ENCODE measurements around the gene PPM1D. TPM values are rescaled to one million over a fixed set of nuclear protein-coding genes. Genes with fewer than 3 reads are reported as not detected.

The PPM1D gene
- total and polyA plus RNA-seq, 2 of the 13 experiments (the other 11 are each of a cell fraction or from before 2014, with no cell fraction given) = 8.0 to 26.2 TPM

DNA sequence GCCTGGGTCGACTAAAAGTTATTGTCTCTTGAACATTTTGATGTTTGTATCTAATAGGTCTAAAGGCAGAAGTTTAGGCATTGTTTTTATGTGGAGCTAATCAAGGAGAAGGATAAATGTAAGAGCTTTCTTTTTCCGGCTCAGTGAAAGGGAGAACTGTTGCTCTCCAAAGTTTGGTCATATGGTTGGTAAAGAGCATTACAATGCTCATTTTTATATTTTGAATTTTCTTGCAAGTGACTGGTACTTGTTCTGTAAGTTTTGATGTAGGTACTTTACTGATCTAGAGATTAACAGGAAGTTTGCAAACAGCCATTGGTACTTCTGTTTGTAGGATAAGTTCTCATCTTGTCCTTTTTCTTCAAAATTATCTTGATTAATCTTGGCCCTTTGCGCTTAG, 46.7 kb downstream of the PPM1D start (continued):
- TF ChIP-seq, protein P1, sequence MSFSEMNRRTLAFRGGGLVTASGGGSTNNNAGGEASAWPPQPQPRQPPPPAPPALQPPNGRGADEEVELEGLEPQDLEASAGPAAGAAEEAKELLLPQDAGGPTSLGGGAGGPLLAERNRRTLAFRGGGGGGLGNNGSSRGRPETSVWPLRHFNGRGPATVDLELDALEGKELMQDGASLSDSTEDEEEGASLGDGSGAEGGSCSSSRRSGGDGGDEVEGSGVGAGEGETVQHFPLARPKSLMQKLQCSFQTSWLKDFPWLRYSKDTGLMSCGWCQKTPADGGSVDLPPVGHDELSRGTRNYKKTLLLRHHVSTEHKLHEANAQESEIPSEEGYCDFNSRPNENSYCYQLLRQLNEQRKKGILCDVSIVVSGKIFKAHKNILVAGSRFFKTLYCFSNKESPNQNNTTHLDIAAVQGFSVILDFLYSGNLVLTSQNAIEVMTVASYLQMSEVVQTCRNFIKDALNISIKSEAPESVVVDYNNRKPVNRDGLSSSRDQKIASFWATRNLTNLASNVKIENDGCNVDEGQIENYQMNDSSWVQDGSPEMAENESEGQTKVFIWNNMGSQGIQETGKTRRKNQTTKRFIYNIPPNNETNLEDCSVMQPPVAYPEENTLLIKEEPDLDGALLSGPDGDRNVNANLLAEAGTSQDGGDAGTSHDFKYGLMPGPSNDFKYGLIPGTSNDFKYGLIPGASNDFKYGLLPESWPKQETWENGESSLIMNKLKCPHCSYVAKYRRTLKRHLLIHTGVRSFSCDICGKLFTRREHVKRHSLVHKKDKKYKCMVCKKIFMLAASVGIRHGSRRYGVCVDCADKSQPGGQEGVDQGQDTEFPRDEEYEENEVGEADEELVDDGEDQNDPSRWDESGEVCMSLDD (CRISPR knock-in tag; IDR thresholded peaks at IDR 0.05; ENCODE audit: borderline replicate concordance) = no peak
- TF ChIP-seq KDM6A (CRISPR knock-in tag; IDR thresholded peaks at IDR 0.05; ENCODE audit: low read depth) = no peak

DNA sequence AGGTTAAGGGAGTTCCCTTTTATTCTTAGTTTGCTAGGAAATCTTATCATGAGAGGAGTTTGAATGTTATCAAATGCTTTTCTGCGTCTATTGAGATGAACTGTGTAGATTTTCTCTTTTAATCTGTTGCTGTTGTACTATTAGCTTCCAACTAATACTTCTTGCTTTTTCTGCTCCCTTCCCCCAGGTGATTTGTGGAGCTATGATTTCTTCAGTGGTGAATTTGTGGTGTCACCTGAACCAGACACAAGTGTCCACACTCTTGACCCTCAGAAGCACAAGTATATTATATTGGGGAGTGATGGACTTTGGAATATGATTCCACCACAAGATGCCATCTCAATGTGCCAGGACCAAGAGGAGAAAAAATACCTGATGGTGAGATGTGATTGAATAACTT, 47.7 kb downstream of the PPM1D start:
- H3K9me3 ChIP-seq (ENCODE audit: low read length) = no peaks in the 10 kb centered on the region
- H2AFZ ChIP-seq (ENCODE audit: low read length) = no peak overlapping the region
- H4K20me1 ChIP-seq (ENCODE audit: insufficient read depth, low read length) = peaks cover 4% of the 10 kb centered on the region; the same call in 1 of the 2 replicates
- ChIA-PET POLR2A (no interaction called here), CTCF (ENCODE audit: low intra/inter-chr PET ratio, low total read pairs) (no interaction called here)
- ATAC-seq (no peak), FAIRE-seq (no peak), DNase-seq (ENCODE audit: low spot score) (no peak)
- no peak for TF ChIP-seq SATB2 (CRISPR knock-in tag; IDR thresholded peaks at IDR 0.05)
- TF ChIP-seq, protein P2, sequence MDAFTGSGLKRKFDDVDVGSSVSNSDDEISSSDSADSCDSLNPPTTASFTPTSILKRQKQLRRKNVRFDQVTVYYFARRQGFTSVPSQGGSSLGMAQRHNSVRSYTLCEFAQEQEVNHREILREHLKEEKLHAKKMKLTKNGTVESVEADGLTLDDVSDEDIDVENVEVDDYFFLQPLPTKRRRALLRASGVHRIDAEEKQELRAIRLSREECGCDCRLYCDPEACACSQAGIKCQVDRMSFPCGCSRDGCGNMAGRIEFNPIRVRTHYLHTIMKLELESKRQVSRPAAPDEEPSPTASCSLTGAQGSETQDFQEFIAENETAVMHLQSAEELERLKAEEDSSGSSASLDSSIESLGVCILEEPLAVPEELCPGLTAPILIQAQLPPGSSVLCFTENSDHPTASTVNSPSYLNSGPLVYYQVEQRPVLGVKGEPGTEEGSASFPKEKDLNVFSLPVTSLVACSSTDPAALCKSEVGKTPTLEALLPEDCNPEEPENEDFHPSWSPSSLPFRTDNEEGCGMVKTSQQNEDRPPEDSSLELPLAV (CRISPR knock-in tag; conservative IDR thresholded peaks at IDR 0.05; ENCODE audit: low read depth) = no peak
- no peak for TF ChIP-seq NR2F2 (IDR thresholded peaks at IDR 0.05; ENCODE audit: borderline replicate concordance, low read depth)
- TF ChIP-seq PAF1 (CRISPR knock-in tag; IDR thresholded peaks at IDR 0.05) = no peak
- TF ChIP-seq, protein P3, sequence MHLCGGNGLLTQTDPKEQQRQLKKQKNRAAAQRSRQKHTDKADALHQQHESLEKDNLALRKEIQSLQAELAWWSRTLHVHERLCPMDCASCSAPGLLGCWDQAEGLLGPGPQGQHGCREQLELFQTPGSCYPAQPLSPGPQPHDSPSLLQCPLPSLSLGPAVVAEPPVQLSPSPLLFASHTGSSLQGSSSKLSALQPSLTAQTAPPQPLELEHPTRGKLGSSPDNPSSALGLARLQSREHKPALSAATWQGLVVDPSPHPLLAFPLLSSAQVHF (CRISPR knock-in tag; IDR thresholded peaks at IDR 0.05) = no peak
- TF ChIP-seq ZFP36L1 (CRISPR knock-in tag; IDR thresholded peaks at IDR 0.05) = no peak
- no peak for TF ChIP-seq RBM39 (IDR thresholded peaks at IDR 0.05; ENCODE audit: low read depth, low read length, poor library complexity, severe bottlenecking)
- TF ChIP-seq PCBP1 (IDR thresholded peaks at IDR 0.05; ENCODE audit: borderline replicate concordance, low read depth, low read length) = no peak
- no peak for TF ChIP-seq ZNF24 (IDR thresholded peaks at IDR 0.05)
- peaks cover 30% of the 10 kb centered on the region for H3K79me2 ChIP-seq (ENCODE audit: insufficient read depth, low read length)
- H3K27ac ChIP-seq (ENCODE audit: extremely low read length, insufficient read depth, low read length) = no peak overlapping the region
- WGBS (ENCODE audit: low lambda C conversion rate) = 100% methylated on average over 1 of the region's 1 CpG
- intact Hi-C loops (cut with micrococcal nuclease; ENCODE audit: unreplicated experiment) (no loop called here), in situ Hi-C loops (cut with HindIII; ENCODE audit: extremely low pct_ligation_motif_present, low pct_unique_long_range_greater_than_20kb) (no loop called here)
- no peak overlapping the region for H3K9ac ChIP-seq (ENCODE audit: insufficient read depth, low read depth, low read length)
- no peak overlapping the region for H3K4me3 ChIP-seq (replicated peaks in 1 of 3; ENCODE audit: insufficient read depth in 1 of 3, low read depth in 2 of 3, low read length in 3 of 3)
- BruUV-seq (replicated peaks) = no TSS peak
- H3K36me3 ChIP-seq (replicated peaks in 1 of 2; ENCODE audit: control insufficient read depth in 1 of 2, insufficient read depth in 2 of 2, low read length in 2 of 2) = peaks cover 8 to 49% of the 10 kb centered on the region in 2 experiments
- H3K4me2 ChIP-seq (ENCODE audit: low read depth, low read length) = no peak overlapping the region
- peaks cover 9% of the 10 kb centered on the region for H3K4me1 ChIP-seq (ENCODE audit: insufficient read depth, low read length)
- no peaks in the 10 kb centered on the region for H3K27me3 ChIP-seq (ENCODE audit: control insufficient read depth in 1 of 2, insufficient read depth in 2 of 2, low read length in 2 of 2)

Measured in HepG2 (cell line).